Ovary (tissue), 3 donors: ENCODE data around the gene CCND3.

ENCODE experiments used
- EP300 ChIP-seq: sonication (generic); formaldehyde crosslinking; IDR thresholded peaks from one replicate; pipeline ENCODE4 v1.6.1; 2017; ENCODE audit warnings: antibody characterized with exemption
- TF ChIP-seq, protein P1 (sequence below), 3 donors: fragments of 450-650 bp in 2 of 3; fragments of 200-600 bp in 1 of 3; IDR thresholded peaks; one replicate each; pipeline versions ENCODE4 v1.5.1 to v1.8.0; 2016 to 2022; ENCODE audit warnings: antibody characterized with exemption in 3 of 3, mild to moderate bottlenecking in 1 of 3
- donor health status: DM: no; HTN: no; CAD: no.

DNA sequence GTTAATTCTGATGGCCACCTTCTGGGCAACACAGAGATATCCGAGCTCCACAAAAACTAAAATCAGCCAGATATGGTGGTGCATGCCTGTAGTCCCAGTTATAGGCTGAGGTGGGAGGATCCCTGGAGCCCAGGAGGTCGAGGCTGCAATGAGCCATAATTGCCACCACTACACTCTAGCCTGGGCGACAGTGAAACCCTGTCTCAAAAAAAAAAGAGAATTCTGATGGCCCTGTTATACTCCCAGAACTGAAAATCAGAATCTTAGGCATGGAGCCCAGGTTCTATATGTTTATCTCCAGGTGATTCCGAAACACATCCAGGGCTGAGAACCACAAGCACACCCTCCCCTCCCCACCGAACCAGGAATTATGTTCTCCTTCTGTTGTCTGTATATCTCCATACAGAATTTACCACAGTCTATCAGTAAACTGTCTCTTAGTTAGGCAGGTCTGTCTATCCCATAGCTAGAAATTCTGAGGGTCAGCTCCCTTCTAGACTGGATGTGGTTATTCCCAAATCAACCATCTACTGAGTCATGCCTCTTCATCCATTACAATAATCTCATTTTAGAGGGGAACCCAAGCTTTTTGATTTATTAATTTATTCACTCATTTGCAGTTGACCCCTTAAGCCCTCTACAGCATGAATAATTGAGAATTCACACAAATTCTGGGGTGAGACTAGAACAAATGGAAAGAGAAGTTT lies 24.8 kb upstream of the CCND3 start:
- TF ChIP-seq, protein P1, sequence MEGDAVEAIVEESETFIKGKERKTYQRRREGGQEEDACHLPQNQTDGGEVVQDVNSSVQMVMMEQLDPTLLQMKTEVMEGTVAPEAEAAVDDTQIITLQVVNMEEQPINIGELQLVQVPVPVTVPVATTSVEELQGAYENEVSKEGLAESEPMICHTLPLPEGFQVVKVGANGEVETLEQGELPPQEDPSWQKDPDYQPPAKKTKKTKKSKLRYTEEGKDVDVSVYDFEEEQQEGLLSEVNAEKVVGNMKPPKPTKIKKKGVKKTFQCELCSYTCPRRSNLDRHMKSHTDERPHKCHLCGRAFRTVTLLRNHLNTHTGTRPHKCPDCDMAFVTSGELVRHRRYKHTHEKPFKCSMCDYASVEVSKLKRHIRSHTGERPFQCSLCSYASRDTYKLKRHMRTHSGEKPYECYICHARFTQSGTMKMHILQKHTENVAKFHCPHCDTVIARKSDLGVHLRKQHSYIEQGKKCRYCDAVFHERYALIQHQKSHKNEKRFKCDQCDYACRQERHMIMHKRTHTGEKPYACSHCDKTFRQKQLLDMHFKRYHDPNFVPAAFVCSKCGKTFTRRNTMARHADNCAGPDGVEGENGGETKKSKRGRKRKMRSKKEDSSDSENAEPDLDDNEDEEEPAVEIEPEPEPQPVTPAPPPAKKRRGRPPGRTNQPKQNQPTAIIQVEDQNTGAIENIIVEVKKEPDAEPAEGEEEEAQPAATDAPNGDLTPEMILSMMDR (IDR thresholded peaks at IDR 0.05): no peak
- no peak for TF ChIP-seq EP300
